HepG2 (cell line): ENCODE measurements around the gene BAIAP2L1. TPM values are rescaled to one million over a fixed set of nuclear protein-coding genes. Genes with fewer than 3 reads are reported as not detected.

Source experiments
- ARID2 ChIP-seq: sonication (generic); formaldehyde crosslinking; IDR thresholded peaks from 2 replicates; pipeline ENCODE4 v1.8.1; 2022; ENCODE audit warnings: mild to moderate bottlenecking, missing genetic modification reagents, borderline replicate concordance
- DR1 ChIP-seq: sonication (generic); formaldehyde crosslinking; IDR thresholded peaks from 2 replicates; pipeline ENCODE4 v1.8.0; 2021; ENCODE audit warnings: mild to moderate bottlenecking, missing genetic modification reagents, inconsistent platforms
- ELF3 ChIP-seq: IDR thresholded peaks from 2 replicates; pipeline ENCODE4 v1.6.1; 2016; ENCODE audit warnings: missing genetic modification reagents, missing compliant biosample characterization
- EZH2 ChIP-seq: conservative IDR thresholded peaks from 2 replicates; pipeline ENCODE4 v1.6.1; 2012; ENCODE audit warnings: mild to moderate bottlenecking, low read depth, low read length, moderate library complexity
- POGZ ChIP-seq: sonication (generic); formaldehyde crosslinking; IDR thresholded peaks from 2 replicates; pipeline ENCODE4 v1.4.0; 2020; ENCODE audit warnings: mild to moderate bottlenecking, missing genetic modification reagents
- POLR2AphosphoS5 ChIP-seq: IDR thresholded peaks from 2 replicates; pipeline ENCODE4 v1.6.1; 2012; ENCODE audit warnings: low read depth, low read length
- SRSF1 ChIP-seq: fragments of 200-400 bp; formaldehyde crosslinking; optimal IDR thresholded peaks from 2 replicates; pipeline ENCODE3; 2017; ENCODE audit warnings: mild to moderate bottlenecking, low read depth, low read length, moderate library complexity
- STAT5B ChIP-seq: sonication (generic); formaldehyde crosslinking; IDR thresholded peaks from 2 replicates; pipeline ENCODE4 v1.4.0; 2020; ENCODE audit warnings: missing genetic modification reagents
- TOE1 ChIP-seq: sonication (generic); formaldehyde crosslinking; IDR thresholded peaks from 2 replicates; pipeline ENCODE4 v1.4.0; 2020; ENCODE audit warnings: mild to moderate bottlenecking, missing genetic modification reagents
- ZNF263 ChIP-seq: sonication (generic); formaldehyde crosslinking; IDR thresholded peaks from 2 replicates; pipeline ENCODE4 v1.4.0; 2020; ENCODE audit warnings: missing genetic modification reagents
- ZNF557 ChIP-seq: sonication (generic); formaldehyde crosslinking; IDR thresholded peaks from 2 replicates; pipeline ENCODE4 v1.4.0; 2020; ENCODE audit warnings: missing genetic modification reagents
- ZNF563 ChIP-seq: sonication (generic); formaldehyde crosslinking; IDR thresholded peaks from 2 replicates; pipeline ENCODE4 v1.8.0; 2022; ENCODE audit warnings: mild to moderate bottlenecking, moderate library complexity, missing genetic modification reagents
- polyA plus RNA-seq, 8 experiments: library from polyadenylated mRNA; depleted of rRNA in 3 of 8; stranded (reverse) in 7 of 8; unstranded in 1 of 8; fragments of >200 nt; fragmentation: Illumina TruSeq in 4 of 8; extraction: Trizol in 4 of 8; gene quantifications; 2 replicates each; pipeline versions ENCODE4 v1.2.1 to v1.2.3, GENCODE V29; 2011 to 2016; ENCODE audit warnings: low read depth in 4 of 8, missing spikeins in 1 of 8, mixed read lengths in 1 of 8; ENCODE audit not compliant: insufficient read depth in 1 of 8
- total RNA-seq, 5 experiments: library from RNA; depleted of rRNA; stranded (reverse); fragments of >200 nt; fragmentation: Illumina TruSeq; extraction: Trizol; gene quantifications; 2 replicates each; pipeline ENCODE4 v1.2.3, GENCODE V29; 2016; ENCODE audit warnings: low read depth in 1 of 5
- TF ChIP-seq, protein P1 (sequence below): sonication (generic); formaldehyde crosslinking; IDR thresholded peaks from 2 replicates; pipeline ENCODE4 v1.4.0; 2020; ENCODE audit warnings: missing genetic modification reagents, borderline replicate concordance
- TF ChIP-seq, protein P2 (sequence below): sonication (generic); formaldehyde crosslinking; IDR thresholded peaks from 2 replicates; pipeline ENCODE4 v1.4.0; 2020; ENCODE audit warnings: missing genetic modification reagents
- TF ChIP-seq, protein P3 (sequence below): sonication (generic); formaldehyde crosslinking; IDR thresholded peaks from 2 replicates; pipeline ENCODE4 v1.4.0; 2020; ENCODE audit warnings: missing genetic modification reagents
- TF ChIP-seq, protein P4 (sequence below): sonication (generic); formaldehyde crosslinking; IDR thresholded peaks from 2 replicates; pipeline ENCODE4 v1.4.0; 2020; ENCODE audit warnings: missing genetic modification reagents, mild to moderate bottlenecking, borderline replicate concordance
- TF ChIP-seq, protein P5 (sequence below): IDR thresholded peaks from 2 replicates; pipeline ENCODE4 v1.6.1; 2016; ENCODE audit warnings: missing compliant biosample characterization, missing genetic modification reagents, borderline replicate concordance

Gene BAIAP2L1
- total and polyA plus RNA-seq, 2 of the 13 experiments (the other 11 are each of a cell fraction or from before 2014, with no cell fraction given), result 13.0 to 21.5 TPM

DNA sequence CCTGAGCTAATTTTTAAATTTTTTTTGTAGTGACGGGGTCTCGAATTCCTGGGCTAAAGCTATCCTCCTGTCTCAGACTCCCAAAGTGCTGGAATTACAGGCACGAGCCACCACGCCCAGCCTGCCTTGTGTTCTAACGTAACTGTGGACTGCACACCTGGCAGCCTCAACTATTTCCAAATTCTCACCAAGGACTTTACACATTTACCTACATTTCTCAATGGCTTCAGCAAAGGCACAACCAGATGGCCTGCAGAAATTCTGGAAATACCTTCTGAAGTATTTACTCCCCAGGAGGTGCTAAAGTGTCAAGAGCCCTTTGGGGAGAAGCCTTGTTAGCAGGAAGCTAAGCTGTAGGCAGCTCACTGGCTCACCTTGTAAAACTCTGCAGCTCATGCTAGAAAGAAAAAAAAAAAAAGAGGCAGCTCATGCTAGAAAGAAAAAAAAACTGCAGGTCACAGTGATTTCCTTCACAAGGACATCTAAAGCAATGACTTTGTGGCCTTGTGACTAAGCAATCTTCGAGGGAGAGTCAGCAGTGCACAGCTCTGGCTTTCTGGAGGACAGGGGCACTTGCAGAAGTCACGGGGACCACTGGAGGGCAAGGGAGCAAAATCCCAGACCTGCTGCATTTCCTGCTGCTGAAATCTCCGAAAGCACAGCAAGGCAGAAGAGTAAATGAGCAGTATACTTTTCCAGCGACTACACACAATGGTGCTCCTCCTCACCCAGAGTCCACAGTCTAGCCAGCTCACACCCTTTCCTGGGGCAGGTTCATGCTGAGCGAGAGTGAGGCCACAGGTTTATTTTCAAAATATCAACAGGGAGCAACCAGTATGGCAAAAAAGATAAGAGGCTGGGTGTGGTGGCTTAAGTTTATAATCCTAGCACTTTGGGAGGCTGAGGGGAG, 40.4 kb downstream of the BAIAP2L1 start (continued):
- TF ChIP-seq, protein P1, sequence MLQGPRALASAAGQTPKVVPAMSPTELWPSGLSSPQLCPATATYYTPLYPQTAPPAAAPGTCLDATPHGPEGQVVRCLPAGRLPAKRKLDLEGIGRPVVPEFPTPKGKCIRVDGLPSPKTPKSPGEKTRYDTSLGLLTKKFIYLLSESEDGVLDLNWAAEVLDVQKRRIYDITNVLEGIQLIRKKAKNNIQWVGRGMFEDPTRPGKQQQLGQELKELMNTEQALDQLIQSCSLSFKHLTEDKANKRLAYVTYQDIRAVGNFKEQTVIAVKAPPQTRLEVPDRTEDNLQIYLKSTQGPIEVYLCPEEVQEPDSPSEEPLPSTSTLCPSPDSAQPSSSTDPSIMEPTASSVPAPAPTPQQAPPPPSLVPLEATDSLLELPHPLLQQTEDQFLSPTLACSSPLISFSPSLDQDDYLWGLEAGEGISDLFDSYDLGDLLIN, result no peak
- TF ChIP-seq EZH2 (no peak), TOE1 (CRISPR knock-in tag) (no peak), STAT5B (CRISPR knock-in tag) (no peak), DR1 (no peak), ZNF563 (CRISPR knock-in tag) (no peak), ARID2 (no peak), POGZ (CRISPR knock-in tag) (no peak), ZNF263 (CRISPR knock-in tag) (peak; percentile 77; the same call in 1 of the 2 replicates), POLR2AphosphoS5 (no peak), ZNF557 (CRISPR knock-in tag) (no peak), SRSF1 (no peak), ELF3 (CRISPR knock-in tag) (0 out of 2 replicates have a peak, but pooled peaks have one; percentile 28)
- TF ChIP-seq, protein P2, sequence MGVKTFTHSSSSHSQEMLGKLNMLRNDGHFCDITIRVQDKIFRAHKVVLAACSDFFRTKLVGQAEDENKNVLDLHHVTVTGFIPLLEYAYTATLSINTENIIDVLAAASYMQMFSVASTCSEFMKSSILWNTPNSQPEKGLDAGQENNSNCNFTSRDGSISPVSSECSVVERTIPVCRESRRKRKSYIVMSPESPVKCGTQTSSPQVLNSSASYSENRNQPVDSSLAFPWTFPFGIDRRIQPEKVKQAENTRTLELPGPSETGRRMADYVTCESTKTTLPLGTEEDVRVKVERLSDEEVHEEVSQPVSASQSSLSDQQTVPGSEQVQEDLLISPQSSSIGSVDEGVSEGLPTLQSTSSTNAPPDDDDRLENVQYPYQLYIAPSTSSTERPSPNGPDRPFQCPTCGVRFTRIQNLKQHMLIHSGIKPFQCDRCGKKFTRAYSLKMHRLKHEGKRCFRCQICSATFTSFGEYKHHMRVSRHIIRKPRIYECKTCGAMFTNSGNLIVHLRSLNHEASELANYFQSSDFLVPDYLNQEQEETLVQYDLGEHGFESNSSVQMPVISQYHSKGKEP (CRISPR knock-in tag), result no peak
- TF ChIP-seq, protein P3, sequence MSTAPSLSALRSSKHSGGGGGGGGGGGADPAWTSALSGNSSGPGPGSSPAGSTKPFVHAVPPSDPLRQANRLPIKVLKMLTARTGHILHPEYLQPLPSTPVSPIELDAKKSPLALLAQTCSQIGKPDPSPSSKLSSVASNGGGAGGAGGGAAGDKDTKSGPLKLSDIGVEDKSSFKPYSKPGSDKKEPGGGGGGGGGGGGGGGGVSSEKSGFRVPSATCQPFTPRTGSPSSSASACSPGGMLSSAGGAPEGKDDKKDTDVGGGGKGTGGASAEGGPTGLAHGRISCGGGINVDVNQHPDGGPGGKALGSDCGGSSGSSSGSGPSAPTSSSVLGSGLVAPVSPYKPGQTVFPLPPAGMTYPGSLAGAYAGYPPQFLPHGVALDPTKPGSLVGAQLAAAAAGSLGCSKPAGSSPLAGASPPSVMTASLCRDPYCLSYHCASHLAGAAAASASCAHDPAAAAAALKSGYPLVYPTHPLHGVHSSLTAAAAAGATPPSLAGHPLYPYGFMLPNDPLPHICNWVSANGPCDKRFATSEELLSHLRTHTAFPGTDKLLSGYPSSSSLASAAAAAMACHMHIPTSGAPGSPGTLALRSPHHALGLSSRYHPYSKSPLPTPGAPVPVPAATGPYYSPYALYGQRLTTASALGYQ, result no peak
- TF ChIP-seq, protein P4, sequence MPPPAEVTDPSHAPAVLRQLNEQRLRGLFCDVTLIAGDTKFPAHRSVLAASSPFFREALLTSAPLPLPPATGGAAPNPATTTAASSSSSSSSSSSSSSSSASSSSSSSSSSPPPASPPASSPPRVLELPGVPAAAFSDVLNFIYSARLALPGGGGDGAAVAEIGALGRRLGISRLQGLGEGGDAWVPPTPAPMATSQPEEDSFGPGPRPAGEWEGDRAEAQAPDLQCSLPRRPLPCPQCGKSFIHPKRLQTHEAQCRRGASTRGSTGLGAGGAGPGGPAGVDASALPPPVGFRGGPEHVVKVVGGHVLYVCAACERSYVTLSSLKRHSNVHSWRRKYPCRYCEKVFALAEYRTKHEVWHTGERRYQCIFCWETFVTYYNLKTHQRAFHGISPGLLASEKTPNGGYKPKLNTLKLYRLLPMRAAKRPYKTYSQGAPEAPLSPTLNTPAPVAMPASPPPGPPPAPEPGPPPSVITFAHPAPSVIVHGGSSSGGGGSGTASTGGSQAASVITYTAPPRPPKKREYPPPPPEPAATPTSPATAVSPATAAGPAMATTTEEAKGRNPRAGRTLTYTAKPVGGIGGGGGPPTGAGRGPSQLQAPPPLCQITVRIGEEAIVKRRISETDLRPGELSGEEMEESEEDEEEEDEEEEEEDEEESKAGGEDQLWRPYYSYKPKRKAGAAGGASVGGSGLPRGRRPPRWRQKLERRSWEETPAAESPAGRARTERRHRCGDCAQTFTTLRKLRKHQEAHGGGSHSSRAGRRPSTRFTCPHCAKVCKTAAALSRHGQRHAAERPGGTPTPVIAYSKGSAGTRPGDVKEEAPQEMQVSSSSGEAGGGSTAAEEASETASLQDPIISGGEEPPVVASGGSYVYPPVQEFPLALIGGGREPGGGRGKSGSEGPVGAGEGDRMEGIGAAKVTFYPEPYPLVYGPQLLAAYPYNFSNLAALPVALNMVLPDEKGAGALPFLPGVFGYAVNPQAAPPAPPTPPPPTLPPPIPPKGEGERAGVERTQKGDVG (CRISPR knock-in tag), result no peak
- TF ChIP-seq, protein P5, sequence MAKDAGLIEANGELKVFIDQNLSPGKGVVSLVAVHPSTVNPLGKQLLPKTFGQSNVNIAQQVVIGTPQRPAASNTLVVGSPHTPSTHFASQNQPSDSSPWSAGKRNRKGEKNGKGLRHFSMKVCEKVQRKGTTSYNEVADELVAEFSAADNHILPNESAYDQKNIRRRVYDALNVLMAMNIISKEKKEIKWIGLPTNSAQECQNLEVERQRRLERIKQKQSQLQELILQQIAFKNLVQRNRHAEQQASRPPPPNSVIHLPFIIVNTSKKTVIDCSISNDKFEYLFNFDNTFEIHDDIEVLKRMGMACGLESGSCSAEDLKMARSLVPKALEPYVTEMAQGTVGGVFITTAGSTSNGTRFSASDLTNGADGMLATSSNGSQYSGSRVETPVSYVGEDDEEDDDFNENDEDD (CRISPR knock-in tag), result no peak
